Umbilical cord (tissue), 2 donors: Measurements from ENCODE around the gene STXBP4. TPM values are rescaled to one million over a fixed set of nuclear protein-coding genes. Genes with fewer than 3 reads are reported as not detected.

Source experiments
- DNase-seq: peaks from one replicate; pipeline ENCODE4 v3.0.0-alpha.2; 2015; ENCODE audit warnings: low spot score
- total RNA-seq: library from RNA; depleted of rRNA; stranded (reverse); fragments of >200 nt; gene quantifications from one replicate; pipeline ENCODE4 v1.2.3, GENCODE V29; 2014; ENCODE audit warnings: low replicate concordance; ENCODE audit not compliant: insufficient read depth

The STXBP4 gene
- total RNA-seq, 1 donor from 2014 or later, result 23.6 TPM

- no peak for DNase-seq
These were observed 250.9 kb downstream of the STXBP4 start for GRCh38 chr17:55219459-55219858.

- DNase-seq, result no peak
These were observed 251.4 kb downstream of the STXBP4 start for GRCh38 chr17:55219934-55220333.

Other genes with a start within 250 kb of the STXBP4 start
- gene TOM1L1, start 67.9 kb upstream of the STXBP4 start, total RNA-seq, result 39.2 TPM
- gene COX11, start 111 bp upstream of the STXBP4 start, total RNA-seq, result 38.3 TPM